GM18507 (cell line): ENCODE results near the gene KLF16.
"Not testable (repeated sequence)": the region's sequence is repeated elsewhere in the genome, so short reads cannot be mapped to it uniquely, and the experiment has no call there.

ENCODE experiments used
- DNase-seq: peaks from one replicate; pipeline ENCODE4 v3.0.0; 2011; ENCODE audit warnings: low read depth; ENCODE audit not compliant: insufficient read length; ENCODE audit errors: extremely low spot score
- FAIRE-seq: peaks from 2 replicates; lab custom pipeline; 2011; peaks lifted over from hg19 to GRCh38; lab: Jason Lieb, UNC

The KLF16 gene

GRCh38 chr19:1885398-1886119 lies 22.2 kb upstream of the KLF16 start, which contains the start of gene ABHD17A:
Gene ABHD17A (minus strand): TSS chr19:1885496. CDS start chr19:1881566, 3,930 bp downstream.
- DNase-seq (peak; percentile 94), FAIRE-seq (peak; percentile 95)

- FAIRE-seq (no peak), DNase-seq (no peak)
Observed at GRCh38 chr19:1884719-1885334, 21.4 kb upstream of the KLF16 start.

- DNase-seq (no peak), FAIRE-seq (peak; percentile 73)
Observed at GRCh38 chr19:1884291-1884718, 20.9 kb upstream of the KLF16 start.

GRCh38 chr19:1883784-1884183 lies 20.4 kb upstream of the KLF16 start:
- FAIRE-seq (no peak), DNase-seq (no peak)

- DNase-seq = no peak
- no peak for FAIRE-seq
Observed at GRCh38 chr19:1882786-1883692, 19.7 kb upstream of the KLF16 start.

- FAIRE-seq = peak; percentile 50
- no peak for DNase-seq
Observed at GRCh38 chr19:1882089-1882785, 18.9 kb upstream of the KLF16 start.

GRCh38 chr19:1881393-1882088 lies 18.2 kb upstream of the KLF16 start:
- DNase-seq, FAIRE-seq: not testable (repeated sequence)

- DNase-seq = no peak
- no peak for FAIRE-seq
Observed at GRCh38 chr19:1880611-1881392, 17.4 kb upstream of the KLF16 start.

GRCh38 chr19:1879982-1880381 lies 16.6 kb upstream of the KLF16 start:
- not testable (repeated sequence) for FAIRE-seq

GRCh38 chr19:1878583-1878982 lies 15.2 kb upstream of the KLF16 start:
- not testable (repeated sequence) for FAIRE-seq

More at GRCh38 chr19:1879982-1880381, 16.6 kb upstream of the KLF16 start:
- not testable (repeated sequence) for DNase-seq

GRCh38 chr19:1877280-1877660 lies 13.9 kb upstream of the KLF16 start:
- not testable (repeated sequence) for DNase-seq, FAIRE-seq

More at GRCh38 chr19:1878583-1878982, 15.2 kb upstream of the KLF16 start:
- DNase-seq = not testable (repeated sequence)

- not testable (repeated sequence) for DNase-seq, FAIRE-seq
Observed at GRCh38 chr19:1876496-1877279, 13.3 kb upstream of the KLF16 start.

GRCh38 chr19:1875646-1876495 lies 12.5 kb upstream of the KLF16 start:
- DNase-seq = peak; percentile 68
- FAIRE-seq = peak; percentile 96

GRCh38 chr19:1875265-1875645 lies 11.9 kb upstream of the KLF16 start:
- DNase-seq, FAIRE-seq: not testable (repeated sequence)

GRCh38 chr19:1874554-1875185 lies 11.3 kb upstream of the KLF16 start:
- FAIRE-seq = peak; percentile 69

More at GRCh38 chr19:1874554-1875185, 11.3 kb upstream of the KLF16 start:
- DNase-seq = no peak
